ENCODE results near the gene MICAL1. TPM values are rescaled to one million over a fixed set of nuclear protein-coding genes. Genes with fewer than 3 reads are reported as not detected.

Gene MICAL1
- total RNA-seq, 1 donor from 2014 or later = 40.1 TPM

GRCh38 chr6:109491207-109491938, 35.8 kb upstream of the MICAL1 start:
- no peak overlapping the region for H3K4me3 ChIP-seq (ENCODE audit: low read depth, low read length)
- no peak for DNase-seq (ENCODE audit: low read depth)
- TF ChIP-seq, protein P1, sequence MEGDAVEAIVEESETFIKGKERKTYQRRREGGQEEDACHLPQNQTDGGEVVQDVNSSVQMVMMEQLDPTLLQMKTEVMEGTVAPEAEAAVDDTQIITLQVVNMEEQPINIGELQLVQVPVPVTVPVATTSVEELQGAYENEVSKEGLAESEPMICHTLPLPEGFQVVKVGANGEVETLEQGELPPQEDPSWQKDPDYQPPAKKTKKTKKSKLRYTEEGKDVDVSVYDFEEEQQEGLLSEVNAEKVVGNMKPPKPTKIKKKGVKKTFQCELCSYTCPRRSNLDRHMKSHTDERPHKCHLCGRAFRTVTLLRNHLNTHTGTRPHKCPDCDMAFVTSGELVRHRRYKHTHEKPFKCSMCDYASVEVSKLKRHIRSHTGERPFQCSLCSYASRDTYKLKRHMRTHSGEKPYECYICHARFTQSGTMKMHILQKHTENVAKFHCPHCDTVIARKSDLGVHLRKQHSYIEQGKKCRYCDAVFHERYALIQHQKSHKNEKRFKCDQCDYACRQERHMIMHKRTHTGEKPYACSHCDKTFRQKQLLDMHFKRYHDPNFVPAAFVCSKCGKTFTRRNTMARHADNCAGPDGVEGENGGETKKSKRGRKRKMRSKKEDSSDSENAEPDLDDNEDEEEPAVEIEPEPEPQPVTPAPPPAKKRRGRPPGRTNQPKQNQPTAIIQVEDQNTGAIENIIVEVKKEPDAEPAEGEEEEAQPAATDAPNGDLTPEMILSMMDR (conservative IDR thresholded peaks at IDR 0.05; ENCODE audit: low read depth, low read length) = no peak

GRCh38 chr6:109490713-109491112, 35.1 kb upstream of the MICAL1 start:
- no peak for DNase-seq (ENCODE audit: low read depth)
- TF ChIP-seq, protein P1 (conservative IDR thresholded peaks at IDR 0.05; ENCODE audit: low read depth, low read length) = no peak
- H3K4me3 ChIP-seq (ENCODE audit: low read depth, low read length) = no peak overlapping the region

DNA sequence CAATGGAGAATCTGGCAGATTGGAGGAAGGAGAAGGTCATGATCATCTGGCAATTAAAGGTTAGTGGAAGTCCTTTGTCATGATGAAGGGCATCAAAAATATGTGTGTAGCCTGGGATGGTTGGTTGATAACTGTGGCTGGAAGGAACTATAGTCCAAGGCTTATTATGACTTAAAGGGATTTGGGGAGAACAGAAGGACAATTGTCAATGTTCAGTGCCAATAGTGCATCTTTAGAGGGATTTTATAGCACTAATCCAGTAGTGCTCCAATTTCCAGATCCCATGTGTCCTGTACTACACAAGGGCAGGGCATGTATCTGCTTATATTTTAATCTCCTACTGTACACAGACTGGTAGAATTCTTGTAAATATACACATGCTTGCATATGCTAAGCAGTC, 32.4 kb upstream of the MICAL1 start:
- TF ChIP-seq, protein P1 (conservative IDR thresholded peaks at IDR 0.05; ENCODE audit: low read depth, low read length) = no peak
- DNase-seq (ENCODE audit: low read depth) = no peak
- no peak overlapping the region for H3K4me3 ChIP-seq (ENCODE audit: low read depth, low read length)

- H3K4me3 ChIP-seq (ENCODE audit: low read depth, low read length) = no peak overlapping the region
- DNase-seq (ENCODE audit: low read depth) = no peak
- TF ChIP-seq, protein P1 (conservative IDR thresholded peaks at IDR 0.05; ENCODE audit: low read depth, low read length) = no peak
These were observed 30.5 kb upstream of the MICAL1 start for GRCh38 chr6:109486068-109486467.

- TF ChIP-seq, protein P1 (conservative IDR thresholded peaks at IDR 0.05; ENCODE audit: low read depth, low read length) = no peak
- no peak for DNase-seq (ENCODE audit: low read depth)
- no peak overlapping the region for H3K4me3 ChIP-seq (ENCODE audit: low read depth, low read length)
These were observed 29.8 kb upstream of the MICAL1 start for GRCh38 chr6:109485266-109485935.

DNA sequence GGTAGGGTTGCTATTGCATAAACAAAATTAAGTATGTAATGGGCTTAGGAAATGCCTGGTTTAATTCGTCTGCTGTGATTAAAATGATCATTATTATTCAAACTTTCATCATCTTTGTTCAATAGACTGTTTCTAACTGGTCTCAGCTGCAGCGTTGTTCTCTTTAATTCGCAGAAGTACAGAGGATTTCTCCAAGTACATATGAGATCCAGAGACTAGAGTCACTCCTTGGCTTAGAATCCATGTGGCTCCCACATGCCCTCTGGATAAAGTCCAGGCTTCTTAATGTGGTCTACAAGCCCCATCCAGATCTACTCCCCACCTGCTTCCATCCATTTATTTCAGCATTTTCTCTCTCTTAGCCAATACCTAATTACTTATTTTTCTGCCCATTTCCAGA, 28.6 kb upstream of the MICAL1 start:
- H3K4me3 ChIP-seq (ENCODE audit: low read depth, low read length) = no peak overlapping the region
- TF ChIP-seq, protein P1 (conservative IDR thresholded peaks at IDR 0.05; ENCODE audit: low read depth, low read length) = no peak
- no peak for DNase-seq (ENCODE audit: low read depth)

GRCh38 chr6:109483735-109484057, 28.1 kb upstream of the MICAL1 start:
- TF ChIP-seq, protein P1 (conservative IDR thresholded peaks at IDR 0.05; ENCODE audit: low read depth, low read length) = no peak
- no peak for DNase-seq (ENCODE audit: low read depth)
- peak overlapping the region; percentile 54 for H3K4me3 ChIP-seq (ENCODE audit: low read depth, low read length)
